NCI-H2107 treated with DMSO at 0.1 percent for 48 hours (cell line): Measurements from ENCODE around the gene GPR32.
"Not testable (repeated sequence)": the region's sequence is repeated elsewhere in the genome, so short reads cannot be mapped to it uniquely, and the experiment has no call there.

ENCODE experiments used
- DNase-seq: peaks from one replicate; lab custom pipeline; 2025; ENCODE audit not compliant: unreplicated experiment; lab: John Stamatoyannopoulos, UW

The GPR32 gene

DNA sequence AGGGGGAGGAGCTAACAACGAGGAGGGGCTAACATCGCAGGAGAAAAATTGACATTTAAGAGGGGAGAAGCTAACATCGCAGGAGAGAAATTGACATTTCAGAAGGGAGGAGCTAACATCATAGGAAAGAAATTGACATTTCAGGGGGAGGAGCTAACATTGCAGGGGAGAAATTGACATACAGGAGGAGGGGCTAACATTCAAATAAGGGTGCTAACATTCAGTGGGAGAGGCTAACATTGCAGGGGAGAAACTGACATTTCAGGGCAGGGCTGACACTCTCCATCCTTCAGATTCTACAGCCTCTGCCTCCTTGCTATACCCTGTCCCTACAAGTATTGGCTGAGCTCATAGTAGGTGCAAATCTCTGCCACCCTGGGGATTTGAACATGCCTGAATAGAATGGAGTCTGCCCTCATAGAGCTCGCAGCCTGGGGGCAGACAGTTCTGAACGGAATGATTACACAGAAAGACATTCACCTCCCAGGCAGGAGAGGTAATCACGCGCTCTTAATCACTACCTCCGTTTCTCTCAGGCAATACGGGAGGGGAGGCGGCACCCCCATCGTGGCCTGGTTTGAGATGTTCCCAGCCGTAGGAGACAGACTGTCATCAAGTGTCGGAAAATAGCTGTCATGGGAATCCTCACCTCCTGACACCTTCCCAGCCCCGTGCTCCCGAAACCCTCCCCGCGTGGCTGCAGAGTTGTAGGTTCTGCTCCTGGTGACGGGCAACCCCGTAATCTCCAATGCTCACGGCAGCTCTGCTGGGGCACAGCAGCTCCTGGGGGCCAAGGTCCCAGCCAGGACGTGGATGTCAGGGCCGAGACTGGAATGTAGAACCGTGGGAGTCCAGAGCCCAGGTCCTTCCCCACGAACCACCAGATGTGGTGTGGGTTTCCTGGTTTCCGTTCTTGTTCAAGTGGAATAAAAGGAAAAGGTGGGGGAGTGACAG lies 9.5 kb downstream of the GPR32 start:
- DNase-seq, result no peak

DNA sequence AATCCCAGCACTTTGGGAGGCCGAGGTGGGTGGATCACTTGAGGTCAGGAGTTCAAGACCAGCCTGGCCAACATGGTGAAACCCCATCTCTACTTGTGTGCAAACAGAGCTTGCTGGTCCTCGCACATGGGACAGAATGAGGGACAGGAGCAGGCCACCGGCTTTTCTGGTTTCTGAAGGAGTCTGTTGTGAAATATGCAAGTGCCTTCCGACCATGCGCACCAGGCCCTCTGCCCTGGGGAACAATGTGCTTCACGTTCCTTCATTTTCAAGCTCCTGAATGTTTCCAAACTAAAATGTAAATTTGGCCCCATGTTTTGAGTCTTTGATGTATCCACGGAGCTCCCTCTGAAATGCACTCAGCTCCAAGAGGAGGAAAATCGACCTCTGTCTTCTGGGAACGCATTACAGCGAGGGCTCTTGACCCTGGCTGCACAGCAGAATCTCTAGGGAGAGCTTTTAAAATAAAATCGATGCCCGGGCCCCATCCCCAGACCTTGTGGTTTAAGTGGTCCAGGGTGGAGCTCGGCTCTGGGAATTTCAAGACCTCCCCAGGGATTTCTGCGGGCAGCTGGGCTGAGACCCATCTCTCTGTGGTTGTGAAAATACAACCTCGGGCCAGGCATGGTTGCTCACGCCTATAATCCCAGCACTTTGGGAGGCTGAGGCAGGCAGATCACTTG lies 10.6 kb downstream of the GPR32 start:
- DNase-seq, result no peak

DNA sequence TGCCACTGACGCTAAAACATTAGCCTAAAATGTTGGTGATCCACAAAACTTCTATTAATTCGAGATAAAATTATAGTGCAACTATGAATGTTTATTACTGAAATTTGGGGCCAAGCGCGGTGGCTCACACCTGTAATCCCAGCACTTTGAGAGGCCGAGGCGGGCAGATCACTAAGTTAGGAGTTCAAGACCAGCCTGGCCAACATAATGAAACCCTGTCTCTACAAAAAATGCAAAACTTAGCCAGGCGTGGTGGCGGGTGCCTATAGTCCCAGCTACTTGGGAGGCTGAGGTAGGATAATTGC lies 13.5 kb downstream of the GPR32 start:
- DNase-seq, result not testable (repeated sequence)

DNA sequence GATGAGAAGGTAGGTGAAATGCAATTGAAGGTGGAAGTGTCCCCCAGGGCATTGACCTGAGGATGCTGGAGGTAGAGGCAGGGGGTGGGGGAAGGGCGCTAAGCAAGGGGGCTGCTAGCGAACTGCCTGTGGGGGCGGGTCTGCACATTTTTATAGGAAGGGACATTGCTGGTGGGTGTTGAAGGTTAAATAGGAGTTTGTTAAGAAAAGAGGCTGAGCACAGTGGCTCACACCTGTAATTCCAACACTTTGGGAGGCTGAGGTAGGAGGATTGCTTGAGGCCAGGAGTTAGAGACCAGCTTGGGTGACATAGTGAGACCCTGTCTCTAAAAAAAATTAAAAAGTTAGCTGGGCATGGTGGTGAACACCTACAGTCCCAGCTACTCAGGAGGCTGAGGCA lies 14.4 kb downstream of the GPR32 start:
- DNase-seq, result no peak

DNA sequence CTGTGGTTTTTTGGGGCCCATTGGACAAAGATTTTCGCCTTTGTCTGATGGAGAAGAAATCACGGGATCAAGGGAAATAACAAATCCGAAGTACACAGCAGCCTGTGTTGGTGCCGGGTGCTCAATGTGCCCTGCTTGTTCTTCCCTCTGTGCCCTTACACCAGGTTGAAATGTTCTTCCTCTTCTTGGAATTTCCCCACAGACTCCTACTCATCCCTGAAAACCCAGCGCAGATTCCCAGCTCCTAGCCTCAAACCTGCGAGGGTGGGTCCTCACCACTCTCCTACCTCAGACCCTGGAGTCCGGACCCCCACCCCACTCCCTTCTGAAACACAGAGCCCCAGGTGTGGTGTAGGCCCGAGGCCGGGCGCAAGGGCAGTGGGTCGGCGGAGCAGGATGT lies 15.1 kb downstream of the GPR32 start:
- no peak for DNase-seq

DNA sequence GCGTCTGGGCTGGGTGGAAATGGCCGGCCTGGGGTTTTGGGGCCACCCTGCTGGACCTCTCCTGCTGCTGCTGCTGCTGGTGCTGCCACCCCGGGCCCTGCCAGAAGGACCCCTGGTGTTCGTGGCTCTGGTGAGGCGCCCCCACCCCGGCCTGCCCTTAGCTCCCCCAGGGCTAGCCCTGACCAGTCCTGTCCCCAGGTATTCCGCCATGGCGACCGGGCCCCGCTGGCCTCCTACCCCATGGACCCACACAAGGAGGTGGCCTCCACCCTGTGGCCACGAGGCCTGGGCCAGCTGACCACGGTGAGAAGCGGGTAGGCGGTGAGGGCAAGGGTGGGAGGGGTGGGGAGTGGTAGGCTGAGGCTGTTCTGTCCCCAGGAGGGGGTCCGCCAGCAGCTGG lies 20.1 kb downstream of the GPR32 start, which contains the start of gene ACP4:
Gene ACP4, plus strand, starts transcription at position 20 of the 400 bp plus-strand sequence. Its CDS starts 0 bp downstream, at position 20.
- no peak for DNase-seq

DNA sequence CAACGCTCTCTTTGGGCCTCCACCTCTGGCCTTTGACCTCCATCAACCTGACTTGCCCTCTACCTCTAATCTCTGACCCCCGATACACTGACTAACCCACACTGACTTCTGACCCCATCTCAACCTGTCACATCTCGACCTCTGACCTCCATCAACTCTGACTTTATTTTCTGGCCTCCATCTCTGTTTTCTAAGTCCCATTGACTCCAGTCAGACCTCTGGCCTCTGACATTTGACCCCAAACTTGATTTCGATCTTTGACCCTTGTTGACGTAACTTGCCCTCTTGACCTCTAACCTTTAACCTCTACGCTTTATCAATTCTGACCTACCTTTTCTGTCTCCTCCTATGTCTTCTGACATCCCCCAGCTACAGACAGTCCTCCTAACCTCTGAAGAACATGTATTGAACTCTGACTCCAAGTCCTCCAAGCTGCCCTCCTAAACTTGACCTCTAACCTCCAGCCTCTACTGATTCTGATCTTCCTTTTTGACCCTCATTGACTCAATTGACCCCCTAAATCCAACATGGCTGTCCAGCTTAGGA lies 20.7 kb downstream of the GPR32 start:
- no peak for DNase-seq

DNA sequence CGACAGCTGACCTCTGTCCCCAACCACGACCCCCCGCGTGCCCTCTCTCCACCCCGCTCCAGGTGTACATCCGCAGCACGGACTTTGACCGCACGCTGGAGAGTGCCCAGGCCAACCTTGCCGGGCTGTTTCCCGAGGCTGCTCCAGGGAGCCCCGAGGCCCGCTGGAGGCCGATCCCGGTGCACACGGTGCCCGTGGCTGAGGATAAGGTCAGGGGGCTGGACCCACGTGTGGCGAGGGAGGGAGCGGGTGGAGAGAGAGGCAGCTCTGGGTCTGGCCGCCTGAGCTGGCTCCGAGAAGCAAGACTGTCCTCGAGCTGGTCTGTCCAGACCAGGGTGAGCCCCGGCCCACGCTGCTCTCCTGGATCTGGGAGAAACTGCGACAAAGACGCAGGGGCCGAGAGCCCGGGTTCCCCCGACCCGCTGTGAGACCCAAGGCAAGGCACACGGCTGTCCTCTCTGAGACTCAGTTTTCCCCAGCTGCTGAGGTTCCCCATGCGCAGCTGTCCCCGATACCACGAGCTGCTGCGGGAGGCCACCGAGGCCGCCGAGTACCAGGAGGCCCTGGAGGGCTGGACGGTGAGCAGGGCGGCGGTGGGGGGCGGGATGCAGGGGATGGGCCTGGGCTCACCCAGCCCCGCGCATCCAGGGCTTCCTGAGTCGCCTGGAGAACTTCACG lies 21.5 kb downstream of the GPR32 start:
- DNase-seq, result no peak

DNA sequence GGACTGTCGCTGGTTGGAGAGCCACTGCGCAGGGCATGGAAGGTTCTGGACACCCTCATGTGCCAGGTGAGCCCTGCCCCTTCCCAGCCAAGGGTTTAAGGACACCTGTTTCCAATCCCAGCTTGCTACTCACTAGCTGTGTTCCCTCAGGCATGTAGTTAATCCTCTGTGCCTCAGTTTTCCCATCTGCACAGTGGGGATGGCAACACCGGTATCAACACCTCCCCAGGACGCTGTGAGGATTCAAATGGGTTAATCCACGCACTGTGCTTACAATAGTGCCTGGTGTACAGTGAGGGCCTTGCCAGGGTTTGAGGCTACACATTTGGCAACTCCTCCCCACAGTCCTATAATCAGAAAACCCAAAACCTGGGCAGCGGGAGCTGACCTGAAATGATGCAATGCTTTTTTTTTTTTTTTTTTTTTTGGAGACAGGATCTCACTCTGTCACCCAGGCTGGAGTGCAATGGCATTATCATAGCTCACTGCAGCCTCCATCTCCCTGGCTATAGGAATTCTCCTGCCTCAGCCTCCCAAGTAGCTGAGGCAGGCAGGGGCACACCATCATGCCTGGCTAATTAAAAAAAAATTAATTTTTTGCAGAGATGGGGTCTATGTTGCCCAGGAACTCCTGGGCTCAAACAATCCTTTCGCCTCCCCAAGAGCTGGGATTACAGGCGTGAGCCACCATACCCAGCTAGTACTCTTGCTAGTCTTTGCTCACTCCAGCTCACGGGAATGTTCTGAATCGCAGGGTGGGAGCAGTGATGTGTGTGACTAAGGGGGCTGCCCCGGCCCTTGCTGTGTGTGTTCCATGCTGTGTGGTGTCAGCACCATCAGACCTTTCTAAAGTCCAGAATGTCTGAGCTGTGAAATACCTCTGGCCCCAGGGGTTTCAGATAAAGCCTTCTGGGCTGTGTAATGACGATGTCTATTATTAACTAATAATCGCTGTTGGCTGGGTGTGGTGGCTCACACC lies 22.3 kb downstream of the GPR32 start:
- no peak for DNase-seq

DNA sequence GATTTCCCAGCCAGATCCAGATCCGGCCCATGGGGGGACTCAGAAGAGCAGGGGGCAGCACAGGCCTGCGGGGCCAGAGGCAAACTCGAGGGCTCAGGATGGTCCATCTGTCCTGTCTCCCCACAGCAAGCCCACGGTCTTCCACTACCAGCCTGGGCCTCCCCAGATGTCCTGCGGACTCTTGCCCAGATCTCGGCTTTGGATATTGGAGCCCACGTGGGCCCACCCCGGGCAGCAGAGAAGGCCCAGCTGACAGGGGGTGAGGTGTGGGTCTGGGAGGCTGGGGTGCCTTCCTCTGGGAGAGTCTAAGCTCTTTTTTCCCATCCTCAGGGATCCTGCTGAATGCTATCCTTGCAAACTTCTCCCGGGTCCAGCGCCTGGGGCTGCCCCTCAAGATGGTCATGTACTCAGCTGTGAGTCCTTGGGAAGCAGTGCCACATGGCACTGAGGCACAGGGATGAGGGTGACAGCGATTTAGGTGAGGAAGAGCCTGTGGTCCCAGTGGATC lies 23.3 kb downstream of the GPR32 start:
- no peak for DNase-seq

DNA sequence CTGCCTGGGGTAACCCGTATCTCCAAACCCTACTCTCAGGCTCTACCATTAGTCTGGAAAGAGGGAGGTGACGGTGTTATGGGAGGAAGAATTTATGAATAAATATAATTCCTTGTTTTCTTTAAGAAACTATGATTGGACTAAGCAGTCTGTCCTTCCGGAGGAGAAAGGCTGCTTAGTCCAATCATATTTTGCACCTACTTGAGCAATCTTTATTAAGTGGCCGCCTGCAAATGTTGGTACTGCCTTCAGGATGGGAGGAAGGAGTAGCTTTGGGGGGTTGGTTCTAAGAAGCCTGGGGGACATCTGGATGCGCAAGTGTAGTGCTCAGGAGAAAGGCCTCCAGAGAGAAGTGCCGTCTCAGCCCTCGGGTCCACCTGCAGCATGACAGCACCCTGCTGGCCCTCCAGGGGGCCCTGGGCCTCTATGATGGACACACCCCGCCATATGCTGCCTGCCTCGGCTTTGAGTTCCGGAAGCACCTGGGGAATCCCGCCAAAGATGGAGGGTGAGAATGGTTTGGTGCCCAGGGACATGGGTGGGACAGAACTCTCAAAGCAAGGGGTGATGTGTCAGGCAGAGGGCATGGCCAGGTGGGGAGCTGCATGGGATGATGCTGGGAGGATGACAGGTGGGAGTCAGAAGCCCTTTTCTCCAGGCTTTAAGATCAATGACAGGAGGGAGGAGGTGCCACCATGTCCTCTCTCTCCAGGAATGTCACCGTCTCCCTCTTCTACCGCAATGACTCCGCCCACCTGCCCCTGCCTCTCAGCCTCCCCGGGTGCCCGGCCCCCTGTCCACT lies 24.0 kb downstream of the GPR32 start:
- DNase-seq, result peak; percentile 16

DNA sequence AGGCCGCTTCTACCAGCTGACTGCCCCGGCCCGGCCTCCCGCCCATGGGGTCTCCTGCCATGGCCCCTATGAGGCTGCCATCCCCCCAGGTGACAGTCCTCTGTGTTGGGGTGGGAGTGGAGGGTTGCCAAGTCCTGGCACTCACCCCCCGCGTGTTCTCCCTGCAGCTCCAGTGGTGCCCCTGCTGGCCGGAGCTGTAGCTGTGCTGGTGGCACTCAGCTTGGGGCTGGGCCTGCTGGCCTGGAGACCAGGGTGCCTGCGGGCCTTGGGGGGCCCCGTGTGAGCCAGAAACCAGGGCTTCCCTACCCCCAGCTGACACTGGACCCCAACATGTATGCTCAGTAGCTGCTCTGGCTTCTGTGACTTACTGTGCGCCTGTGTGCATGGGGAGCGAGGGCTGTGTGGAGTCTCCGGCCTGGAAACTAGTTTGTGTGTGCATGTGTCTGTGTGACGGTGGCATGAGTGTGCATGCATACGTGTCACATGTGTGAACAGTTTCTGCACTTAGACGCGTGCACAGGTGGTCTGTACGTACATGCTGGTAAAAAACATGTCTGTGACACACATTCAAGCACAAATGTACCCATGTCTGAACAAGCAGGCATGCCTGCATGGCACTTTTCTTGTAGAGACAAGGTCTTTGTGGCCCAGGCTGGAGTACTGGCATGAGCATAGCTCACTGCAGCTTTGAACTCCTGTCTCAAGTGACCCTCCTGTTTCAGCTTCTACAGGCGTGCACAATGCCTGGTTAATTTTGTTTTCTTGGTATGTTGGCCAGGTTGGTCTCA lies 24.8 kb downstream of the GPR32 start:
- peak; percentile 38 for DNase-seq

DNA sequence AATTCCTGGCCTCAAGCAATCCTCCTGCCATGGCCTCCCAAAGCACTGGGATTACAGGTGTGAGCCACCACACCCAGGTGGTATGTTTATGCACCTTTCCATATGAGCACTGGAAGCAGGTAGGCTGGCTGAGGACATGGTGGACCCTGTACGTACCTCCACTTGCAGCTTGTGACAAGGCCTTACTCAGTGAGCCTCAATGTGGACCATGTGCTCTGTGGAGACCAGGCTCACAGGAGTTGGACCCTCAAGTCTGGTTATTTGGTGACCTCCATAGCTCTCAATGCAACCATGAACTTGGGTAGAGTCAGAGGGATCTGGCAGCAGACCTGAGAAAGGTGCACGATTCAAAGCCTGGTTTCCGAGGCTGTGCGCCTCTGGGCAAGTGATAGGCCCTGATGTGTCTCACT lies 25.4 kb downstream of the GPR32 start:
- no peak for DNase-seq

DNA sequence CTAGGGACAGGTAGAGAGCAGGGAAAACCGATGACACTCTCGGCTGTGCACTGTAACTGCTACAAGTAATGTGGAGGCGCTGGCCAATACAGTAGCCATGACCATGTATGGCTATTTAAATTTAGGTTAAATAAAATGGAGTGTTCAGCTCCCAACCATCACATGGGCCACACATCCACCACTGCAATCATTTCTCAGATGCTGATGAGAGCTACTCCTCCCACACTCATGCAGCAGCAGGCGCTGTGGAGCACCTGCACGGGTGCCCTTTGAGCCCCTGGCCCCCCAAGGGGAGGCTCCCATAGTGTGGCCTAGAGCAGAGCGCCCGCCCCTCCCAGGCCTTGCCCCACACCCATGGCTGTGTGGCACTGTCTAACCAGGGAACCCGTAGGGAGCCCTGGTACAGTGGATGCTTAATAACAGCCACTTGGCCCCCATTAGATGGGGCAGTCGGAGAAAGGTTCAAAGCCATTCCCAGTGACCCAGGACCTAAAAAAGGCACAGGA lies 25.9 kb downstream of the GPR32 start:
- no peak for DNase-seq

DNA sequence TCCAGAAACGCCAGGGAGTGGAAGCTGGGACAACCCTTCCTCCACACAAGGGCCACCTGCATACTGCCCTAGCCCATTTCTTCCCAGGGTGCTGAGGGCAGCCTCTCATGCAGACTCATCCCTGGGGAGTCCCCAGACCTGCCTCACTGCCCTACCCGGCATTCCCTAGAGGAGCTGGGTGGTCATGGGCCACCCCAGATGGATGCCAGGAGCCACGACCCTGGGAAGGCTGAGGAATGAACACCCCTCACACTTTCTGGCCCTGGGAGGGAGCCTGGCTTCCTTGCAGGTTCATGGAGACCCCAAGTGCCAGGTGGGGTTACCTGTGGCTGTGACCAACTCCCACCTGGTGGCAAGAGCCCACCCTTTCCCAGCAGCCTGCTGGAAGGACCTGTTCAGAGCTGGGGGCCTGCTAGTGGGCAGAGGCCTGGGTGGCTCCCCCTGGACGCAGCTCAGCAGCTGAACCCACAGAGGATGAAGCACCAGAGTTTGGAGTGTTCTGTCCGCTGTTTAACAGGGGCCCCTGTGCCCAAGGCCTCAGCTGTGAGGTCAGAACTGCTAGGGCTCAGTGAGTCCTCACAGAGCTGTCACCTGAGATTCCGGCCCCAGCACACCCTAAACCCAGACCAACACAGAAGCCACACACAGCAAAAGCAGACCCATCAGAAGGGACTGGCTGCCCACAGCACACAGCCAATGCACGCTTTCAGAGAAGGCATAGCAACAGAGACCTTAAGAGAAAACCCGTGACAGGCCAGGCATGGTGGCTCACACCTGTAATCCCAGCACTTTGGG lies 26.6 kb downstream of the GPR32 start:
- no peak for DNase-seq

DNA sequence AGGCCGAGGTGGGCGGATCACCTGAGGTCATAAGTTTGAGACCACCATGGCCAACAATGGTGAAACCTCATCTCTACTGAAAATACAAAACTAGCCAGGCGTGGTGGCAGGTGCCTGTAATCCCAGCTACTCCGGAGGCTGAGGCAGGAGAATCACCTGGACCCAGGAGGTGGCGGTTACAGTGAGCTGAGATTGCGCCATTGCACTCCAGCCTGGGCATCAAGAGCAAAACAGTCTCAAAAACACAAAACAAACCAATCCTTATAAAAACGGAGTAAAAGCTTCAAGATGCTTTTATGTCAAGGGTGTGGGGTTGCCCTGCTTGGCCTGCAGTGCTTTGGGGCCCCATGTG lies 27.1 kb downstream of the GPR32 start:
- no peak for DNase-seq

DNA sequence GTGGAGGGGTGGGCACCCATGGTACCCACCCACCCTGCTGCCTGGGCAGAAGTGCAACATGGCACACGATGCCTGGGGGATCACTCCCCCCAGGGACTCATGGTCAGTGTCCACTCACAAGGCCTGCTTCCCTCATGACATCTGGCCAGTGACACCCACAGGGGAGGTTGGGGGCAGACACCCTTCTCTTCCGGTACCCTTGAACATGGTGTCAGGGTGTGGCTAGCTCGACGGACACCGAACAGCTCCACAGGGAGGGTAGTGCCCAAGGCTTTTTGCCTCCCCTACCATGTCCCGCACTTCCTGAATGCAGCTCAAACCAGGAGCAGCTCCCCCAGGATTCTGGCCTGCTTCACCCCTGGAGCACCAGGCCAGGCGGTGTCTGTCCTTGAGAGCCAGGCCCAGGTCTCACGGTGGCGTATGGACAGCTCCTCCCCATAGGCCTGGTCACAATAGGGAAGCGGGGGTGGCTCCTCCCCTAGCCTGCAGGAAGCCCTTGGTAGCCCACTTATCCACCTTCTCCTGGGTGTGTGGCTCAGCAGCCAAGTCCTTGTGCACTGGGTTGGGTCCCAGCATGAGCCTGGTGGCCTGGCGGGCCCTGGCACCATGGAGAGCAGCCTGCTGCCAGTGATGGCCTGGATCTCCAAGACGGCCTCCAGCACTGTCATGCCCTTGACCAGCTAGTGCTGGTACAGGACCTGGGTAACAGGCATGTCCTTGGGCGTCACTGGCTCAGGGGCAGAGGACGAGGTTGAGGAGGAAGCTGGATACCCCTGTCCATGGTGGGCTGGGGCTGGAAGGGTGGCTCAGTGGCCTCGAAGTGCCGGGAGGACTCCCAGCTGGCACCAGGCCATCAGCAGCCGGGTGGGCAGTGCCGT lies 27.8 kb downstream of the GPR32 start:
- no peak for DNase-seq
